CD14-positive monocyte (primary cell): ENCODE measurements around the gene TRANK1. TPM values are rescaled to one million over a fixed set of nuclear protein-coding genes. Genes with fewer than 3 reads are reported as not detected.
"Not testable (repeated sequence)": the region's sequence is repeated elsewhere in the genome, so short reads cannot be mapped to it uniquely, and the experiment has no call there.

ENCODE experiments used
- DNase-seq, 3 donors: peaks; one replicate each; pipeline ENCODE4 v3.0.0-alpha.2; 2011 to 2022
- H2AFZ ChIP-seq: 2 replicates; pipeline ENCODE4 v1.6.0; 2012; ENCODE audit warnings: mild to moderate bottlenecking, low read depth, low read length, inconsistent platforms; ENCODE audit not compliant: insufficient read depth, poor library complexity, severe bottlenecking
- H3K27ac ChIP-seq, 2 donors: 1 replicate in 1 of 2; 2 replicates in 1 of 2; pipeline ENCODE4 v1.5.1; 2012 to 2013; ENCODE audit warnings: low read length in 2 of 2, control low read depth in 1 of 2, inconsistent platforms in 1 of 2, low read depth in 1 of 2, mild to moderate bottlenecking in 1 of 2
- H3K27me3 ChIP-seq, 2 donors: one replicate each; pipeline versions ENCODE4 v1.6.0 to v1.6.1; 2011 to 2013; ENCODE audit warnings: low read length in 2 of 2; ENCODE audit not compliant: control insufficient read depth in 2 of 2, insufficient read depth in 2 of 2
- H3K36me3 ChIP-seq, 2 donors: replicated peaks in 1 of 2; 1 replicate in 1 of 2; 2 replicates in 1 of 2; pipeline versions ENCODE4 v1.5.1 to v1.6.1; 2012 to 2013; ENCODE audit warnings: low read length in 2 of 2, control low read depth in 1 of 2, inconsistent platforms in 1 of 2, mild to moderate bottlenecking in 1 of 2; ENCODE audit not compliant: insufficient read depth in 2 of 2, control insufficient read depth in 1 of 2
- H3K4me1 ChIP-seq, 2 donors: 1 replicate in 1 of 2; 2 replicates in 1 of 2; pipeline versions ENCODE4 v1.5.1 to v1.6.1; 2012 to 2013; ENCODE audit warnings: low read length in 2 of 2, control low read depth in 1 of 2, inconsistent platforms in 1 of 2, mild to moderate bottlenecking in 1 of 2, moderate library complexity in 1 of 2; ENCODE audit not compliant: insufficient read depth in 2 of 2, control insufficient read depth in 1 of 2
- H3K4me2 ChIP-seq: replicated peaks from 2 replicates; pipeline ENCODE3; 2012; ENCODE audit warnings: low read length, moderate library complexity, mild to moderate bottlenecking; ENCODE audit not compliant: poor library complexity, severe bottlenecking; ENCODE audit errors: extremely low read depth
- H3K4me3 ChIP-seq, 3 experiments: fragments of 200-600 bp in 1 of 3; sonication (generic) in 1 of 3; replicated peaks in 1 of 3; 1 replicate in 2 of 3; 2 replicates in 1 of 3; pipeline ENCODE4 v1.5.1; 2011 to 2013; ENCODE audit warnings: low read length in 3 of 3, mild to moderate bottlenecking in 3 of 3, control low read depth in 2 of 3, low read depth in 2 of 3, inconsistent platforms in 1 of 3, moderate library complexity in 1 of 3
- H3K79me2 ChIP-seq: 2 replicates; pipeline ENCODE4 v1.6.0; 2012; ENCODE audit warnings: mild to moderate bottlenecking, control low read depth, inconsistent platforms, low read length, moderate library complexity; ENCODE audit not compliant: insufficient read depth
- H3K9ac ChIP-seq: 2 replicates; pipeline ENCODE4 v1.6.0; 2017; ENCODE audit warnings: low read length, mild to moderate bottlenecking; ENCODE audit not compliant: insufficient read depth, poor library complexity, severe bottlenecking
- H3K9me3 ChIP-seq, 2 donors: replicated peaks in 1 of 2; 1 replicate in 1 of 2; 2 replicates in 1 of 2; pipeline versions ENCODE4 v1.5.1 to v1.6.1; 2012 to 2013; ENCODE audit warnings: low read length in 2 of 2, control low read depth in 1 of 2; ENCODE audit not compliant: control insufficient read depth in 1 of 2, insufficient read depth in 1 of 2
- H4K20me1 ChIP-seq: 2 replicates; pipeline ENCODE4 v1.6.0; 2012; ENCODE audit warnings: mild to moderate bottlenecking, low read length, control low read depth, moderate library complexity; ENCODE audit not compliant: insufficient read depth
- H3K27ac Mint-ChIP-seq, 7 donors: one replicate each; pipeline ENCODE4 v1.8.0; 2020; ENCODE audit warnings: mild to moderate bottlenecking in 7 of 7, mixed read lengths in 7 of 7, moderate library complexity in 6 of 7, inconsistent platforms in 2 of 7
- H3K27me3 Mint-ChIP-seq, 3 donors: one replicate each; pipeline ENCODE4 v1.8.0; 2021 to 2022; ENCODE audit warnings: low read depth in 3 of 3, mild to moderate bottlenecking in 3 of 3, mixed read lengths in 3 of 3, moderate library complexity in 3 of 3, inconsistent platforms in 1 of 3
- H3K36me3 Mint-ChIP-seq, 2 donors: one replicate each; pipeline ENCODE4 v1.8.0; 2020; ENCODE audit warnings: mixed read lengths in 2 of 2, inconsistent platforms in 1 of 2, mild to moderate bottlenecking in 1 of 2
- H3K4me1 Mint-ChIP-seq: one replicate; pipeline ENCODE4 v1.8.0; 2020; ENCODE audit warnings: mild to moderate bottlenecking, mixed read lengths
- H3K4me3 Mint-ChIP-seq, 2 donors: one replicate each; pipeline ENCODE4 v1.8.0; 2020; ENCODE audit warnings: mild to moderate bottlenecking in 2 of 2, mixed read lengths in 2 of 2, moderate library complexity in 1 of 2
- H3K9me3 Mint-ChIP-seq, 7 donors: one replicate each; pipeline ENCODE4 v1.8.0; 2020 to 2022; ENCODE audit warnings: mixed read lengths in 7 of 7, mild to moderate bottlenecking in 6 of 7, moderate library complexity in 6 of 7, inconsistent platforms in 2 of 7
- WGBS: methylation state at CpG from one replicate; pipeline ENCODE4 v1.1.5; 2013; ENCODE audit warnings: missing lambda C conversion rate; ENCODE audit not compliant: insufficient coverage; 5-methylcytosine and 5-hydroxymethylcytosine counted together
- intact Hi-C, 2 donors: fragments of 100-400 bp; cut with micrococcal nuclease; formaldehyde crosslinking; loops; one replicate each; pipeline versions ENCODE4 v1.15.0 to v1.15.1; 2023
- polyA plus RNA-seq, 3 donors: library from polyadenylated mRNA; depleted of rRNA in 1 of 3; unstranded in 2 of 3; stranded (reverse) in 1 of 3; fragments of 300-500 nt in 2 of 3; fragments of >200 nt in 1 of 3; fragmentation: Illumina TruSeq in 2 of 3; gene quantifications; 1 replicate in 2 of 3; 2 replicates in 1 of 3; pipeline ENCODE4 v1.2.3, GENCODE V29; 2012 to 2021
- TF ChIP-seq, protein P1 (sequence below): fragments of 200-600 bp; IDR thresholded peaks from one replicate; pipeline ENCODE4 v1.8.0; 2022; ENCODE audit warnings: antibody characterized with exemption, mild to moderate bottlenecking

The TRANK1 gene
- polyA plus RNA-seq, 3 donors, result 2.8 to 6.3 (median 5.8) TPM

DNA sequence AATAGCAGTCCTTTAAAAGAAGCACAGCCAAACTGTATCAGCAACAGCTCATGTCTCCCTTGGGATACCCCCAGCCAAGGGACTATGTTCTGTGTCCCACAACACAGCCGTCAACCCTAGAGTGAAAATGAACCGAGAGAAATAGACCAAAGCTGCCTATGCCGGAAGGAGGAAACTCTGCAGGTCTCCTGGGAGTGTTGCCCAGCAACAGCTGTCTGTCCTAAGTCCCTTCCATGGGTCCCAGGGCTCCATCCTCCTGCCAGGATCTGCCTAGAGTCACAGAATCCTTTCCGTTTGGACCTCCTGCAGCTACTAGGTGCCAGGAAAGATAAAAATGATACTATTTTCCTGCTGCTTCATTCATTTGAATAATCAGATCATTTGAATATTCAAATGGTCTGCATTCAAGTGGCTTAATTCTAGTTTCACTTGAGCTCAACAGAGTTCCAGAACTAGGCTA, 53.1 kb downstream of the TRANK1 start:
- Mint-ChIP-seq H3K4me1 (peaks cover 49% of the 10 kb centered on the region), H3K27me3 (peaks cover 0 to 2% (median 1%) of the 10 kb centered on the region in 3 donors), H3K27ac (peak overlapping the region in 5 of 7 donors; percentile 18 to 93 (median 85)), H3K9me3 (peaks cover 0 to 5% (median 0%) of the 10 kb centered on the region in 7 donors), H3K4me3 (no peak overlapping the region), H3K36me3 (peaks cover 47 to 52% of the 10 kb centered on the region in 2 donors)
- DNase-seq, result no peak
- peak overlapping the region in 1 of 2 donors; percentile 80 for H3K27ac ChIP-seq
- WGBS, result 96% methylated on average over 3 of the region's 4 CpGs
- no peaks in the 10 kb centered on the region for H3K79me2 ChIP-seq
- H3K9ac ChIP-seq, result no peak overlapping the region
- H3K4me1 ChIP-seq, result peaks cover 46% of the 10 kb centered on the region in 2 donors
- TF ChIP-seq, protein P1, sequence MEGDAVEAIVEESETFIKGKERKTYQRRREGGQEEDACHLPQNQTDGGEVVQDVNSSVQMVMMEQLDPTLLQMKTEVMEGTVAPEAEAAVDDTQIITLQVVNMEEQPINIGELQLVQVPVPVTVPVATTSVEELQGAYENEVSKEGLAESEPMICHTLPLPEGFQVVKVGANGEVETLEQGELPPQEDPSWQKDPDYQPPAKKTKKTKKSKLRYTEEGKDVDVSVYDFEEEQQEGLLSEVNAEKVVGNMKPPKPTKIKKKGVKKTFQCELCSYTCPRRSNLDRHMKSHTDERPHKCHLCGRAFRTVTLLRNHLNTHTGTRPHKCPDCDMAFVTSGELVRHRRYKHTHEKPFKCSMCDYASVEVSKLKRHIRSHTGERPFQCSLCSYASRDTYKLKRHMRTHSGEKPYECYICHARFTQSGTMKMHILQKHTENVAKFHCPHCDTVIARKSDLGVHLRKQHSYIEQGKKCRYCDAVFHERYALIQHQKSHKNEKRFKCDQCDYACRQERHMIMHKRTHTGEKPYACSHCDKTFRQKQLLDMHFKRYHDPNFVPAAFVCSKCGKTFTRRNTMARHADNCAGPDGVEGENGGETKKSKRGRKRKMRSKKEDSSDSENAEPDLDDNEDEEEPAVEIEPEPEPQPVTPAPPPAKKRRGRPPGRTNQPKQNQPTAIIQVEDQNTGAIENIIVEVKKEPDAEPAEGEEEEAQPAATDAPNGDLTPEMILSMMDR, result no peak
- intact Hi-C loops, result no loop called here
- H4K20me1 ChIP-seq, result no peaks in the 10 kb centered on the region
- H3K36me3 ChIP-seq, result peaks cover 9 to 48% of the 10 kb centered on the region in 2 donors
- H3K4me2 ChIP-seq, result no peak overlapping the region
- H3K4me3 ChIP-seq, result no peak overlapping the region
- no peak overlapping the region for H2AFZ ChIP-seq
- no peaks in the 10 kb centered on the region for H3K27me3 ChIP-seq
- H3K9me3 ChIP-seq, result no peaks in the 10 kb centered on the region

DNA sequence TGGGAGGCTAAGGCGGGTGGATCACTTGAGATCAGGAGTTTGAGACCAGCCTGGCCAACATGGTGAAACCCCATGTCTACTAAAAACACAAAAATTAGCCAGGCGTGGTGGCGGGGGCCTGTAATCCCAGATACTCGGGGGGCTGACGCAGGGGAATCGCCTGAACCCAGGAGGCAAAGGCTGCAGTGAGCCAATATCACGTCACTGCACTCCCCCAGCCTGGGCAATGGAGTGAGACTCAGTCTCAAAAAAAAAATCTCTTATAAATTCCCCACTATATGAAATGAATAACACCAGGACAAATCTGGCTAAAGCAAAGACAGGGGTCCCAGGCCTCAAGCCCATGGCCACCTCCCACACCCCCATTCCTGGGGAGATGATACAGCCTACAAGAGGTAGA, 53.8 kb downstream of the TRANK1 start:
- DNase-seq, H3K4me2 ChIP-seq, H3K79me2 ChIP-seq, H3K9me3 ChIP-seq, H2AFZ ChIP-seq, H4K20me1 ChIP-seq, H3K27ac ChIP-seq, H3K27me3 ChIP-seq, H3K4me3 Mint-ChIP-seq, H3K9me3 Mint-ChIP-seq, H3K9ac ChIP-seq, H3K27me3 Mint-ChIP-seq, intact Hi-C loops, H3K4me3 ChIP-seq: not testable (repeated sequence)
- H3K27ac Mint-ChIP-seq, result peak overlapping the region in 1 of 7 donors; percentile 37
- H3K4me1 ChIP-seq, result peaks cover 39 to 40% of the 10 kb centered on the region in 2 donors
- peaks cover 42% of the 10 kb centered on the region for H3K4me1 Mint-ChIP-seq
- H3K36me3 ChIP-seq, result peaks cover 9 to 48% of the 10 kb centered on the region in 2 donors
- 90% methylated on average over 5 of the region's 7 CpGs for WGBS
- H3K36me3 Mint-ChIP-seq, result peaks cover 51 to 52% of the 10 kb centered on the region in 2 donors
